H1 (cell line): Measurements from ENCODE around the gene GBX1. TPM values are rescaled to one million over a fixed set of nuclear protein-coding genes. Genes with fewer than 3 reads are reported as not detected.

Experiments
- HDAC2 ChIP-seq, 2 experiments: fragments of 300-600 bp in 1 of 2; sonication (generic) in 1 of 2; IDR thresholded peaks; 2 replicates each; pipeline ENCODE4 v1.6.1; 2011 to 2012; ENCODE audit warnings: low read depth in 2 of 2, low read length in 2 of 2, mild to moderate bottlenecking in 2 of 2, moderate library complexity in 2 of 2, borderline replicate concordance in 1 of 2, inconsistent platforms in 1 of 2
- SP4 ChIP-seq: IDR thresholded peaks from 2 replicates; pipeline ENCODE4 v1.6.1; 2012; ENCODE audit warnings: low read length, inconsistent platforms
- polyA plus RNA-seq, 7 experiments: library from polyadenylated mRNA; depleted of rRNA in 3 of 7; stranded (reverse) in 5 of 7; unstranded in 2 of 7; fragments of >200 nt in 5 of 7; fragments of 200-250 nt in 2 of 7; gene quantifications; 1 replicate in 5 of 7; 2 replicates in 1 of 7; 4 replicates in 1 of 7; pipeline versions ENCODE4 v1.2.1 to v1.2.3, GENCODE V29; 2011 to 2013; ENCODE audit warnings: missing spikeins in 2 of 7, mixed read lengths in 2 of 7
- total RNA-seq: library from RNA; stranded (reverse); fragmentation: NEBNext Ultra II Directional; extraction: Animal tissue kit (Norgen Biotek cat#: 25700); gene quantifications from 2 replicates; pipeline ENCODE4 v1.2.1, GENCODE V29; 2021

GBX1 gene
- total and polyA plus RNA-seq, 2 of the 8 experiments (the other 6 are each of a cell fraction or from before 2014, with no cell fraction given): not detected

DNA sequence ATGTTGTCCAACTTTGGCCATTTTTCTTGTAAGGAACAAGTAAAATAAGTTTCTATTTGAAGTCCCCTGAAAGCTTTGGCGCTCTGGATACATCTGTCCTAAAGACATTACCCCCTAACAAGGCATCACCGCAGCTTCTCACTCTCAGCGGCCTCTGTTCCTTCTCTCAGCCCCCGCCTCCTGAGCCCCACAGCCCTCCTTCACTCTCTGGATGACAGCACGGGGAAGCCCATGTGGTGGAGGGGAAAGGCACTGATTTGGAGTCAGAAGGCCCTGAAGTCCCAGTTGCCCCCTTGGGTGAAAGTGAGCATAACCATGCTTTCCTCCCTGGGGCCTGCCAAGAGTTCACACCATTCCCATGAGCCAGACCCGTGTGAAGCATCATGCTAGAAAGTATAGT lies 38.2 kb upstream of the GBX1 start (continued):
- TF ChIP-seq SP4 (no peak), HDAC2 (IDR thresholded peaks at IDR 0.05; ENCODE audit: borderline replicate concordance in 1 of 2, low read depth in 2 of 2, low read length in 2 of 2) (no peak)
